ENCODE measurements around the gene CHKA. TPM values are rescaled to one million over a fixed set of nuclear protein-coding genes. Genes with fewer than 3 reads are reported as not detected.
A peak's percentile ranks its signal among the peaks of the same experiment; 100 is the strongest.
"Not testable (repeated sequence)": the region's sequence is repeated elsewhere in the genome, so short reads cannot be mapped to it uniquely, and the experiment has no call there.

Gene CHKA
- total and polyA plus RNA-seq, 2 experiments from 2014 or later, result 37.1 to 94.4 TPM

GRCh38 chr11:68093565-68093964, 27.6 kb downstream of the CHKA start:
- no peaks in the 10 kb centered on the region for H3K27me3 ChIP-seq (ENCODE audit: insufficient read depth)
- 0 out of 2 replicates have a peak, but pooled peaks cover 4% of the 10 kb centered on the region for H3F3A ChIP-seq (replicated peaks; ENCODE audit: low read depth)
- 0 out of 2 replicates have a peak overlapping the region, but pooled peaks have one; percentile 65 for H3K27ac ChIP-seq (ENCODE audit: low read depth)
- H4K20me1 ChIP-seq (replicated peaks; ENCODE audit: insufficient read depth), result peaks cover 35% of the 10 kb centered on the region
- H3K4me3 Mint-ChIP-seq, result no peak overlapping the region
- H3K9me3 Mint-ChIP-seq, result no peaks in the 10 kb centered on the region
- H3K79me2 ChIP-seq (replicated peaks; ENCODE audit: insufficient read depth), result peaks cover 93% of the 10 kb centered on the region
- peaks cover 3% of the 10 kb centered on the region; the same call in 1 of the 2 replicates for H3K4me1 ChIP-seq (ENCODE audit: insufficient read depth)
- no peak overlapping the region for H3K27ac Mint-ChIP-seq
- H3K9me2 ChIP-seq (ENCODE audit: insufficient read depth), result no peaks in the 10 kb centered on the region
- no peak overlapping the region for H2AFZ ChIP-seq
- TF ChIP-seq POLR2AphosphoS5 (IDR thresholded peaks at IDR 0.05; ENCODE audit: low read depth), result no peak
- no peaks in the 10 kb centered on the region for H3K27me3 Mint-ChIP-seq (ENCODE audit: insufficient read depth, low read depth, poor library complexity)
- peaks cover 16% of the 10 kb centered on the region for H3K36me3 Mint-ChIP-seq (ENCODE audit: low read depth)
- ATAC-seq (no peak), DNase-seq (ENCODE audit: low spot score) (no peak)
- no peak overlapping the region for H3K4me3 ChIP-seq
- H3K36me3 ChIP-seq (ENCODE audit: insufficient read depth), result peaks cover 4% of the 10 kb centered on the region; the same call in 1 of the 2 replicates
- peaks cover 11% of the 10 kb centered on the region for H3K4me1 Mint-ChIP-seq
- no peak overlapping the region for H3K4me2 ChIP-seq

GRCh38 chr11:68092946-68093345, 28.2 kb downstream of the CHKA start:
- not testable (repeated sequence) for H3K27ac Mint-ChIP-seq; H3K4me3 Mint-ChIP-seq; H3F3A ChIP-seq (replicated peaks; ENCODE audit: low read depth); H3K4me1 ChIP-seq (ENCODE audit: insufficient read depth); DNase-seq (ENCODE audit: low spot score); H3K36me3 ChIP-seq (ENCODE audit: insufficient read depth); H3K9me2 ChIP-seq (ENCODE audit: insufficient read depth); ATAC-seq; H3K9me3 Mint-ChIP-seq; H2AFZ ChIP-seq; H3K27me3 ChIP-seq (ENCODE audit: insufficient read depth); H3K4me2 ChIP-seq; H3K27me3 Mint-ChIP-seq (ENCODE audit: insufficient read depth, low read depth, poor library complexity); H3K4me3 ChIP-seq
- Histone ChIP-seq H4K20me1 (replicated peaks; ENCODE audit: insufficient read depth) (peaks cover 31% of the 10 kb centered on the region), H3K27ac (ENCODE audit: low read depth) (peak overlapping the region; percentile 50; the same call in 1 of the 2 replicates), H3K79me2 (replicated peaks; ENCODE audit: insufficient read depth) (peaks cover 93% of the 10 kb centered on the region)
- Mint-ChIP-seq H3K4me1 (peaks cover 11% of the 10 kb centered on the region), H3K36me3 (ENCODE audit: low read depth) (peaks cover 17% of the 10 kb centered on the region)

- DNase-seq (ENCODE audit: low spot score), result no peak
- TF ChIP-seq ETS1 (IDR thresholded peaks at IDR 0.05) (no peak), POLR2AphosphoS5 (IDR thresholded peaks at IDR 0.05; ENCODE audit: low read depth) (no peak), JUNB (IDR thresholded peaks at IDR 0.05; ENCODE audit: unreplicated experiment) (no peak), CREB1 (CRISPR knock-in tag; IDR thresholded peaks at IDR 0.05; ENCODE audit: low read depth) (no peak)
- Histone ChIP-seq H2AFZ (no peak overlapping the region), H3K9me2 (ENCODE audit: insufficient read depth) (no peaks in the 10 kb centered on the region), H3K4me3 (no peak overlapping the region), H3F3A (replicated peaks; ENCODE audit: low read depth) (0 out of 2 replicates have a peak, but pooled peaks cover 4% of the 10 kb centered on the region), H3K27me3 (ENCODE audit: insufficient read depth) (no peaks in the 10 kb centered on the region), H3K27ac (ENCODE audit: low read depth) (peak overlapping the region; percentile 50; the same call in 1 of the 2 replicates), H3K79me2 (replicated peaks; ENCODE audit: insufficient read depth) (peaks cover 93% of the 10 kb centered on the region), H3K36me3 (ENCODE audit: insufficient read depth) (peaks cover 4% of the 10 kb centered on the region; the same call in 1 of the 2 replicates), H3K4me1 (ENCODE audit: insufficient read depth) (peaks cover 3% of the 10 kb centered on the region), H3K4me2 (no peak overlapping the region), H4K20me1 (replicated peaks; ENCODE audit: insufficient read depth) (peaks cover 31% of the 10 kb centered on the region)
- no peak for ATAC-seq
- no peak overlapping the region for H3K27ac Mint-ChIP-seq
- H3K27me3 Mint-ChIP-seq (ENCODE audit: insufficient read depth, low read depth, poor library complexity), result no peaks in the 10 kb centered on the region
- no peaks in the 10 kb centered on the region for H3K9me3 Mint-ChIP-seq
- no peak overlapping the region for H3K4me3 Mint-ChIP-seq
- peaks cover 14% of the 10 kb centered on the region; the same call in 2 of the 3 replicates for H3K36me3 Mint-ChIP-seq (ENCODE audit: low read depth)
- H3K4me1 Mint-ChIP-seq, result peaks cover 8% of the 10 kb centered on the region
These were observed 28.8 kb downstream of the CHKA start for GRCh38 chr11:68092411-68092810.
